Activated CD8-positive, alpha-beta memory T cell treated with anti-CD3 and anti-CD28 coated beads for 4 hours (primary cell): ENCODE measurements around the gene DMRT3.
"Not testable (repeated sequence)": the region's sequence is repeated elsewhere in the genome, so short reads cannot be mapped to it uniquely, and the experiment has no call there.

Source experiments
- DNase-seq, 2 donors: peaks; one replicate each; pipeline ENCODE4 v3.0.0-alpha.2; 2020; ENCODE audit warnings: low read depth in 2 of 2

Gene DMRT3

GRCh38 chr9:971901-972500 is 4.5 kb upstream of the DMRT3 start:
- DNase-seq, result no peak

- DNase-seq, result no peak
Measured at GRCh38 chr9:972501-973294, 3.8 kb upstream of the DMRT3 start.

- DNase-seq, result no peak
Measured at GRCh38 chr9:973295-973834, 3.1 kb upstream of the DMRT3 start.

- DNase-seq, result no peak
Measured at GRCh38 chr9:974031-974995, 2.1 kb upstream of the DMRT3 start.

GRCh38 chr9:974996-975739 is 1.3 kb upstream of the DMRT3 start:
- DNase-seq, result no peak

- no peak for DNase-seq
Measured at GRCh38 chr9:975740-976257, 656 bp upstream of the DMRT3 start.

GRCh38 chr9:976943-977837 is 735 bp downstream of the DMRT3 start:
- no peak for DNase-seq

- no peak for DNase-seq
Measured at GRCh38 chr9:977838-978830, 1.7 kb downstream of the DMRT3 start.

GRCh38 chr9:979983-980382 is 3.5 kb downstream of the DMRT3 start:
- DNase-seq, result no peak

GRCh38 chr9:980640-981039 is 4.2 kb downstream of the DMRT3 start:
- DNase-seq, result no peak

GRCh38 chr9:981491-981898 is 5.0 kb downstream of the DMRT3 start:
- no peak for DNase-seq

- no peak for DNase-seq
Measured at GRCh38 chr9:982394-983230, 6.2 kb downstream of the DMRT3 start.

GRCh38 chr9:994005-994404 is 17.6 kb downstream of the DMRT3 start:
- no peak for DNase-seq

GRCh38 chr9:995192-995591 is 18.7 kb downstream of the DMRT3 start:
- no peak for DNase-seq

GRCh38 chr9:995781-996180 is 19.3 kb downstream of the DMRT3 start:
- DNase-seq, result no peak

- not testable (repeated sequence) for DNase-seq
Measured at GRCh38 chr9:998299-999110, 22.1 kb downstream of the DMRT3 start.

- no peak for DNase-seq
Measured at GRCh38 chr9:1001838-1002237, 25.4 kb downstream of the DMRT3 start.
